Dendritic cell treated with granulocyte-macrophage colony-stimulating factor and Interleukin-4, amounts not matched to agents 40 ng/mL and 50 ng/mL, for 4 days (primary cell): ENCODE data around the gene LAP3.

Experiments
- H3K27ac Mint-ChIP-seq: one replicate; pipeline ENCODE4 v1.8.0; 2022; ENCODE audit warnings: mild to moderate bottlenecking, mixed read lengths
- H3K27me3 Mint-ChIP-seq: one replicate; pipeline ENCODE4 v1.8.0; 2022; ENCODE audit warnings: mild to moderate bottlenecking, mixed read lengths
- H3K36me3 Mint-ChIP-seq: one replicate; pipeline ENCODE4 v1.8.0; 2022; ENCODE audit warnings: low read depth, mixed read lengths
- H3K4me1 Mint-ChIP-seq: one replicate; pipeline ENCODE4 v1.8.0; 2022; ENCODE audit warnings: low read depth, mixed read lengths
- H3K4me3 Mint-ChIP-seq: one replicate; pipeline ENCODE4 v1.8.0; 2022; ENCODE audit warnings: mild to moderate bottlenecking, moderate library complexity, mixed read lengths
- H3K9me3 Mint-ChIP-seq: one replicate; pipeline ENCODE4 v1.8.0; 2022; ENCODE audit warnings: mixed read lengths
- intact Hi-C: fragments of 100-400 bp; cut with micrococcal nuclease; formaldehyde crosslinking; loops from one replicate; pipeline ENCODE4 v1.15.0; 2022

LAP3 gene

GRCh38 chr4:17647176-17647806 lies 70.3 kb downstream of the LAP3 start:
- Mint-ChIP-seq H3K9me3 (no peaks in the 10 kb centered on the region), H3K27me3 (peaks cover 4% of the 10 kb centered on the region), H3K36me3 (no peaks in the 10 kb centered on the region), H3K27ac (no peak overlapping the region), H3K4me1 (no peaks in the 10 kb centered on the region), H3K4me3 (no peak overlapping the region)
- intact Hi-C loops = no loop called here

DNA sequence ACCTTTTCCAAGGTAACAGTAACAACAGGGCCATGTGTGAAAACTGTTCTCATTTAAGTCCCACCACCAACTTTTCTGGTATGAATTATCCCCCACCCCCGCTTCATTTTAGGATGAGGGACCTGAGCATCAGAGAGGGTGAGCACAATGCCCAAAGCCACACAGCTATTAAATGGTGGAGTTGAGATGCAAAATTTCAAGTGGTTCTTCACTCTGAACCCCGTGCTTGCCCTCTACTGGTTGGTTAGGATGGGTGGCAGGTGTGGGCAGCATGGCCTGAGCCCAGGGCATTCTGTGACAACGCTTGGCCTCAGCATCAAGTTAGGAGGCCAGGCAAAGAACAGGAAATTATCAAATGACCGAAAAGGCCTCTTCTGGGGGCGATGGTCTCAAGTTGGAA lies 70.9 kb downstream of the LAP3 start:
- Mint-ChIP-seq H3K27ac (no peak overlapping the region), H3K9me3 (no peaks in the 10 kb centered on the region), H3K27me3 (peaks cover 4% of the 10 kb centered on the region), H3K36me3 (no peaks in the 10 kb centered on the region), H3K4me1 (no peaks in the 10 kb centered on the region), H3K4me3 (no peak overlapping the region)
- intact Hi-C loops = no loop called here

- no peaks in the 10 kb centered on the region for H3K4me1 Mint-ChIP-seq
- no peaks in the 10 kb centered on the region for H3K9me3 Mint-ChIP-seq
- H3K36me3 Mint-ChIP-seq = no peaks in the 10 kb centered on the region
- H3K4me3 Mint-ChIP-seq = no peak overlapping the region
- H3K27me3 Mint-ChIP-seq = peaks cover 4% of the 10 kb centered on the region
- no peak overlapping the region for H3K27ac Mint-ChIP-seq
- intact Hi-C loops = no loop called here
Measured at GRCh38 chr4:17650406-17650805, 73.4 kb downstream of the LAP3 start.

DNA sequence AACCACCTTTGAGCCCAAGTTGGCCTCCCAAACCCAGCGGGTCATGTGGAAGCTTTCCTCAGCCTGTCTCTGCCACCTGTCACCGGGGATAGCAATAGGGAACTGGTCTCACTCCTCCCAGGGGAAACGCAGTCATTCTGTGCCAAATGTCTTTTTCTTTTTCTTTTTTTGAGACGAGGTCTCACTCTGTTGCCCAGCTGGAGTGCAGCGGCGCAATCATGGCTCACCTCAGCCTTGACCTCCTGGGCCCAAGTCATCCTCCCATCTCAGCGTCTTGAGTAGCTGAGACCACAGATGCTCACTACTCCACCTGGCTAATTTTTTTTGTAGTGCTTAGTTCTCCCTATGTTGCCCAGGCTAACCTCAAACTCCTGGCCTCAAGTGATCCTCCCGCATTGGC lies 77.7 kb downstream of the LAP3 start:
- Mint-ChIP-seq H3K4me1 (no peaks in the 10 kb centered on the region), H3K4me3 (no peak overlapping the region), H3K9me3 (no peaks in the 10 kb centered on the region), H3K27me3 (peaks cover 3% of the 10 kb centered on the region), H3K36me3 (no peaks in the 10 kb centered on the region), H3K27ac (no peak overlapping the region)
- intact Hi-C loops = no loop called here

- H3K9me3 Mint-ChIP-seq = no peaks in the 10 kb centered on the region
- intact Hi-C loops = no loop called here
- no peaks in the 10 kb centered on the region for H3K4me1 Mint-ChIP-seq
- H3K36me3 Mint-ChIP-seq = no peaks in the 10 kb centered on the region
- H3K27ac Mint-ChIP-seq = no peak overlapping the region
- no peaks in the 10 kb centered on the region for H3K27me3 Mint-ChIP-seq
- H3K4me3 Mint-ChIP-seq = no peak overlapping the region
Measured at GRCh38 chr4:17657090-17657489, 80.1 kb downstream of the LAP3 start.
